GM21423 (cell line): ENCODE measurements around the gene FTO.

Source experiments
- ATAC-seq: cut with Tn5 transposase; IDR thresholded peaks from one replicate; pipeline ENCODE4 v1.9.1; 2021; ENCODE audit warnings: mild to moderate bottlenecking, moderate library complexity; ENCODE audit not compliant: unreplicated experiment

Gene FTO

GRCh38 chr16:53924331-53925106, 220.6 kb downstream of the FTO start:
- ATAC-seq = no peak

- ATAC-seq = no peak
Observed at GRCh38 chr16:53925107-53925410, 221.1 kb downstream of the FTO start.

- no peak for ATAC-seq
Observed at GRCh38 chr16:53925526-53925925, 221.6 kb downstream of the FTO start.

- no peak for ATAC-seq
Observed at GRCh38 chr16:53926209-53926608, 222.3 kb downstream of the FTO start.

GRCh38 chr16:53932975-53933374, 229.0 kb downstream of the FTO start:
- ATAC-seq = no peak

GRCh38 chr16:53933407-53933806, 229.5 kb downstream of the FTO start:
- ATAC-seq = no peak

- ATAC-seq = no peak
Observed at GRCh38 chr16:53936052-53936451, 232.1 kb downstream of the FTO start.

GRCh38 chr16:53936529-53936928, 232.6 kb downstream of the FTO start:
- ATAC-seq = no peak

- no peak for ATAC-seq
Observed at GRCh38 chr16:53937161-53937880, 233.4 kb downstream of the FTO start.

- ATAC-seq = no peak
Observed at GRCh38 chr16:53944025-53944424, 240.1 kb downstream of the FTO start.

GRCh38 chr16:53945996-53946395, 242.0 kb downstream of the FTO start:
- no peak for ATAC-seq

GRCh38 chr16:53946746-53947386, 242.9 kb downstream of the FTO start:
- ATAC-seq = no peak

- ATAC-seq = no peak
Observed at GRCh38 chr16:53947642-53948041, 243.7 kb downstream of the FTO start.

GRCh38 chr16:53948326-53948725, 244.4 kb downstream of the FTO start:
- no peak for ATAC-seq

- no peak for ATAC-seq
Observed at GRCh38 chr16:53948734-53949430, 244.9 kb downstream of the FTO start.

GRCh38 chr16:53949715-53950410, 245.9 kb downstream of the FTO start:
- ATAC-seq = peak; percentile 51

- ATAC-seq = no peak
Observed at GRCh38 chr16:53950677-53951076, 246.7 kb downstream of the FTO start.

- ATAC-seq = peak; percentile 51
Observed at GRCh38 chr16:53952215-53953208, 248.6 kb downstream of the FTO start.

GRCh38 chr16:53953336-53953735, 249.4 kb downstream of the FTO start:
- no peak for ATAC-seq
